Mesenchymal stem cell (in vitro differentiated cells and primary cell): ENCODE measurements around the gene LDHB.

Experiments used
- DNase-seq: peaks from one replicate; pipeline ENCODE4 v3.0.0-alpha.2; 2013
- H2AFZ ChIP-seq: one replicate; pipeline ENCODE4 v1.6.1; 2013; ENCODE audit warnings: low read depth, mild to moderate bottlenecking, control low read depth, inconsistent platforms, low read length, moderate library complexity
- H2AK5ac ChIP-seq: 2 replicates; pipeline ENCODE4 v1.6.1; 2013; ENCODE audit warnings: low read length, moderate library complexity, mild to moderate bottlenecking, inconsistent platforms; ENCODE audit not compliant: severe bottlenecking
- H2BK120ac ChIP-seq: one replicate; pipeline ENCODE4 v1.6.1; 2013; ENCODE audit warnings: low read depth, mild to moderate bottlenecking, inconsistent platforms, low read length, moderate library complexity
- H2BK12ac ChIP-seq, 2 experiments: one replicate each; pipeline ENCODE4 v1.6.1; 2013; ENCODE audit warnings: inconsistent platforms in 2 of 2, low read length in 2 of 2, mild to moderate bottlenecking in 2 of 2, moderate library complexity in 2 of 2, control low read depth in 1 of 2
- H2BK15ac ChIP-seq: one replicate; pipeline ENCODE4 v1.6.1; 2013; ENCODE audit warnings: mild to moderate bottlenecking, low read depth, inconsistent platforms; ENCODE audit not compliant: poor library complexity, severe bottlenecking
- H2BK5ac ChIP-seq: 2 replicates; pipeline ENCODE4 v1.6.1; 2013; ENCODE audit warnings: low read depth, mild to moderate bottlenecking, low read length, control low read depth, inconsistent platforms; ENCODE audit not compliant: poor library complexity, severe bottlenecking
- H3K14ac ChIP-seq, 2 experiments: one replicate each; pipeline ENCODE4 v1.6.1; 2013; ENCODE audit warnings: inconsistent platforms in 2 of 2, low read length in 2 of 2, control low read depth in 1 of 2, mild to moderate bottlenecking in 1 of 2, moderate library complexity in 1 of 2
- H3K18ac ChIP-seq, 2 experiments: one replicate each; pipeline ENCODE4 v1.6.1; 2013; ENCODE audit warnings: inconsistent platforms in 2 of 2, low read length in 2 of 2, control low read depth in 1 of 2, low read depth in 1 of 2, mild to moderate bottlenecking in 1 of 2
- H3K23ac ChIP-seq, 2 experiments: one replicate each; pipeline ENCODE4 v1.6.1; 2013; ENCODE audit warnings: inconsistent platforms in 2 of 2, low read length in 2 of 2, mild to moderate bottlenecking in 2 of 2, moderate library complexity in 2 of 2, control low read depth in 1 of 2
- H3K27ac ChIP-seq: 2 replicates; pipeline ENCODE4 v1.5.1; 2013; ENCODE audit warnings: mild to moderate bottlenecking, moderate library complexity, low read length, control low read depth, inconsistent platforms; ENCODE audit not compliant: poor library complexity, severe bottlenecking
- H3K27me3 ChIP-seq, 2 experiments: 2 replicates each; pipeline versions ENCODE4 v1.6.1 to v1.7.0; 2013; ENCODE audit warnings: low read length in 2 of 2, mild to moderate bottlenecking in 2 of 2, moderate library complexity in 2 of 2, control low read depth in 1 of 2, inconsistent platforms in 1 of 2; ENCODE audit not compliant: control insufficient read depth in 1 of 2, insufficient read depth in 1 of 2
- H3K36me3 ChIP-seq, 2 experiments: 2 replicates each; pipeline versions ENCODE4 v1.6.1 to v1.7.0; 2013; ENCODE audit warnings: low read length in 2 of 2, control low read depth in 1 of 2, inconsistent platforms in 1 of 2, low read depth in 1 of 2, mild to moderate bottlenecking in 1 of 2; ENCODE audit not compliant: insufficient read depth in 2 of 2, control insufficient read depth in 1 of 2
- H3K4ac ChIP-seq, 2 experiments: one replicate each; pipeline ENCODE4 v1.6.1; 2013; ENCODE audit warnings: inconsistent platforms in 2 of 2, low read length in 2 of 2, mild to moderate bottlenecking in 2 of 2, moderate library complexity in 2 of 2, control low read depth in 1 of 2, low read depth in 1 of 2
- H3K4me1 ChIP-seq: 2 replicates; pipeline ENCODE4 v1.6.1; 2013; ENCODE audit warnings: low read depth, low read length, control low read depth; ENCODE audit not compliant: control insufficient read depth, insufficient read depth
- H3K4me2 ChIP-seq: 2 replicates; pipeline ENCODE4 v1.6.1; 2013; ENCODE audit warnings: low read length, mild to moderate bottlenecking, inconsistent platforms; ENCODE audit not compliant: poor library complexity, severe bottlenecking
- H3K4me3 ChIP-seq, 2 experiments: 2 replicates each; pipeline versions ENCODE4 v1.5.1 to v1.7.0; 2013; ENCODE audit warnings: low read length in 2 of 2, mild to moderate bottlenecking in 2 of 2, control low read depth in 1 of 2, low read depth in 1 of 2; ENCODE audit not compliant: insufficient read depth in 1 of 2
- H3K79me1 ChIP-seq: replicated peaks from 2 replicates; pipeline ENCODE4 v1.6.1; 2013; ENCODE audit warnings: mild to moderate bottlenecking, control low read depth, low read length, inconsistent platforms; ENCODE audit not compliant: poor library complexity, severe bottlenecking
- H3K9ac ChIP-seq: 2 replicates; pipeline ENCODE4 v1.7.0; 2013; ENCODE audit warnings: mild to moderate bottlenecking, low read length, moderate library complexity
- H3K9me3 ChIP-seq: 2 replicates; pipeline ENCODE4 v1.7.0; 2013; ENCODE audit warnings: mild to moderate bottlenecking, low read length; ENCODE audit not compliant: control insufficient read depth
- H4K8ac ChIP-seq: one replicate; pipeline ENCODE4 v1.6.1; 2013; ENCODE audit warnings: inconsistent platforms, mild to moderate bottlenecking, low read length, moderate library complexity
- H4K91ac ChIP-seq: one replicate; pipeline ENCODE4 v1.6.1; 2013; ENCODE audit warnings: mild to moderate bottlenecking, low read length, inconsistent platforms
- WGBS: methylation state at CpG from one replicate; pipeline ENCODE4 v1.1.7; 2013; ENCODE audit warnings: mixed read lengths; 5-methylcytosine and 5-hydroxymethylcytosine counted together

Gene LDHB

DNA sequence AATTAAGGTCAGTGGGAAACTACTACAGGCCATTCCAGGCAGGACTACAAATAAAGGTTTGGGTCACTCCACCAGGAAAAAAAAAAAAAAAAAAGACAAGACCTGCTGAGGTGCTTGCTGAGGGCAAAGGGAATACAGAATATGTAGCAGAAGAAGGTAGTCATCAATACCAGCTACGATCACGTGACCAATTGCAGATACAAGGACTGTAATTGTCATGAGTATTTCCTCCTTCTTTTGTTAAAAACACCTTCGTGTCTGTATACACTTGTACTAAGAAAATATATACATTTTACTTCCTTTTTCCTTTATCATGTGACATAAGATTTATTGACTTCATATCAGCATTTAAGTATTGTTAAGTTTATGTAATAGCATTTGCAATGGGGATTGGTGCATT, 72.2 kb downstream of the LDHB start:
- H3K4me1 ChIP-seq, result no peaks in the 10 kb centered on the region
- no peak for DNase-seq
- H3K79me1 ChIP-seq, result no peaks in the 10 kb centered on the region
- no peak overlapping the region for H3K27ac ChIP-seq
- WGBS, result 58% methylated on average over 2 of the region's 3 CpGs
- H2BK12ac ChIP-seq, result no peak overlapping the region
- H3K18ac ChIP-seq, result no peak overlapping the region
- no peak overlapping the region for H3K9ac ChIP-seq
- H3K27me3 ChIP-seq, result no peaks in the 10 kb centered on the region
- H4K8ac ChIP-seq, result no peak overlapping the region
- no peak overlapping the region for H3K14ac ChIP-seq
- H4K91ac ChIP-seq, result no peak overlapping the region
- no peak overlapping the region for H2BK5ac ChIP-seq
- peaks cover 3% of the 10 kb centered on the region for H3K9me3 ChIP-seq
- no peak overlapping the region for H3K4me3 ChIP-seq
- H2AFZ ChIP-seq, result no peak overlapping the region
- H3K4ac ChIP-seq, result no peak overlapping the region
- no peak overlapping the region for H2BK15ac ChIP-seq
- H2AK5ac ChIP-seq, result no peak overlapping the region
- no peak overlapping the region for H2BK120ac ChIP-seq
- no peak overlapping the region for H3K23ac ChIP-seq
- H3K4me2 ChIP-seq, result no peak overlapping the region
- H3K36me3 ChIP-seq, result no peaks in the 10 kb centered on the region
